Measurements from ENCODE around the gene CEACAM7.

DNA sequence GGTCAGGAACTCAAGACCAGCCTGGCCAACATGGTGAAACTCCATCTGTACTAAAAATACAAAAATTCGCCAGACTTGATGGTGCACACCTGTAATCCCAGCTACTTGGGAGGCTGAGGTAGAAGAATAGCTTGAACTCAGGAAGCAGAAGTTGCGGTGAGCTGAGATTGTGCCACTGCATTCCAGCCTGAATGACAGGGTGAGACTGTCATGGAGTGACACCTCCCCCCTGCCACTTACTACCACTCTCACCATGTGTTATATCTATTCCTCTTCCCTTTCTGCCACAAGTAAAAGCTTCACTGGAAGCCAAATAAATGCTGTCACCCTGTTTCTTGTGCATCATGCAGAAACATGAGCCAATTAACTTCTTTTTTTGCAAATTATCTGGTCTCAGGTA lies 50.6 kb downstream of the CEACAM7 start:
- TF ChIP-seq POLR2AphosphoS5 (IDR thresholded peaks at IDR 0.05) (no peak), CTCF (IDR thresholded peaks at IDR 0.05) (no peak)

Measured in esophagus muscularis mucosa (tissue), 3 donors.